ENCODE results near the gene PLB1. TPM values are rescaled to one million over a fixed set of nuclear protein-coding genes. Genes with fewer than 3 reads are reported as not detected.
A peak's percentile ranks its signal among the peaks of the same experiment; 100 is the strongest.

PLB1 gene
- total RNA-seq, 1 donor from 2014 or later, result 0.64 TPM

- TF ChIP-seq CTCF (IDR thresholded peaks at IDR 0.05), result no peak
- H3K27me3 Mint-ChIP-seq (ENCODE audit: unreplicated experiment), result no peaks in the 10 kb centered on the region
- H3K4me3 Mint-ChIP-seq (ENCODE audit: unreplicated experiment), result no peak overlapping the region
- no peak for DNase-seq (ENCODE audit: extremely low spot score, unreplicated experiment)
- H3K9me3 Mint-ChIP-seq (ENCODE audit: unreplicated experiment), result no peaks in the 10 kb centered on the region
- H3K27ac Mint-ChIP-seq (ENCODE audit: unreplicated experiment), result no peak overlapping the region
- H3K4me1 Mint-ChIP-seq (ENCODE audit: unreplicated experiment), result peaks cover 27% of the 10 kb centered on the region
- no peaks in the 10 kb centered on the region for H3K36me3 Mint-ChIP-seq (ENCODE audit: unreplicated experiment)
Observed at GRCh38 chr2:28652217-28652616, 156.4 kb downstream of the PLB1 start.

GRCh38 chr2:28653892-28654662 is 158.2 kb downstream of the PLB1 start:
- Mint-ChIP-seq H3K4me3 (ENCODE audit: unreplicated experiment) (no peak overlapping the region), H3K4me1 (ENCODE audit: unreplicated experiment) (peaks cover 33% of the 10 kb centered on the region), H3K36me3 (ENCODE audit: unreplicated experiment) (no peaks in the 10 kb centered on the region), H3K27ac (ENCODE audit: unreplicated experiment) (no peak overlapping the region), H3K9me3 (ENCODE audit: unreplicated experiment) (no peaks in the 10 kb centered on the region), H3K27me3 (ENCODE audit: unreplicated experiment) (no peaks in the 10 kb centered on the region)
- TF ChIP-seq CTCF (IDR thresholded peaks at IDR 0.05), result no peak
- DNase-seq (ENCODE audit: extremely low spot score, unreplicated experiment), result no peak

- Mint-ChIP-seq H3K36me3 (ENCODE audit: unreplicated experiment) (no peaks in the 10 kb centered on the region), H3K4me3 (ENCODE audit: unreplicated experiment) (no peak overlapping the region), H3K27me3 (ENCODE audit: unreplicated experiment) (no peaks in the 10 kb centered on the region), H3K4me1 (ENCODE audit: unreplicated experiment) (peaks cover 28% of the 10 kb centered on the region), H3K9me3 (ENCODE audit: unreplicated experiment) (no peaks in the 10 kb centered on the region), H3K27ac (ENCODE audit: unreplicated experiment) (no peak overlapping the region)
- no peak for DNase-seq (ENCODE audit: extremely low spot score, unreplicated experiment)
- no peak for TF ChIP-seq CTCF (IDR thresholded peaks at IDR 0.05)
Observed at GRCh38 chr2:28654663-28655320, 158.9 kb downstream of the PLB1 start.

- Mint-ChIP-seq H3K36me3 (ENCODE audit: unreplicated experiment) (no peaks in the 10 kb centered on the region), H3K9me3 (ENCODE audit: unreplicated experiment) (no peaks in the 10 kb centered on the region), H3K4me3 (ENCODE audit: unreplicated experiment) (no peak overlapping the region), H3K27me3 (ENCODE audit: unreplicated experiment) (no peaks in the 10 kb centered on the region), H3K27ac (ENCODE audit: unreplicated experiment) (no peak overlapping the region), H3K4me1 (ENCODE audit: unreplicated experiment) (peaks cover 34% of the 10 kb centered on the region)
- no peak for DNase-seq (ENCODE audit: extremely low spot score, unreplicated experiment)
- TF ChIP-seq CTCF (IDR thresholded peaks at IDR 0.05), result no peak
Observed at GRCh38 chr2:28656937-28657615, 161.2 kb downstream of the PLB1 start.

- TF ChIP-seq CTCF (IDR thresholded peaks at IDR 0.05), result no peak
- Mint-ChIP-seq H3K27me3 (ENCODE audit: unreplicated experiment) (no peaks in the 10 kb centered on the region), H3K27ac (ENCODE audit: unreplicated experiment) (peak overlapping the region; percentile 31), H3K4me1 (ENCODE audit: unreplicated experiment) (peaks cover 42% of the 10 kb centered on the region), H3K4me3 (ENCODE audit: unreplicated experiment) (no peak overlapping the region), H3K36me3 (ENCODE audit: unreplicated experiment) (no peaks in the 10 kb centered on the region), H3K9me3 (ENCODE audit: unreplicated experiment) (no peaks in the 10 kb centered on the region)
- no peak for DNase-seq (ENCODE audit: extremely low spot score, unreplicated experiment)
Observed at GRCh38 chr2:28658369-28658768, 162.5 kb downstream of the PLB1 start.

Data from osteocyte (in vitro differentiated cells).